Body of pancreas (tissue), 4 donors: ENCODE results near the gene GPATCH3. TPM values are rescaled to one million over a fixed set of nuclear protein-coding genes. Genes with fewer than 3 reads are reported as not detected.
A peak's percentile ranks its signal among the peaks of the same experiment; 100 is the strongest.

Experiments
- ATAC-seq: fragments of 150-250 bp; one replicate; pipeline ENCODE4 v1.9.1; 2016
- DNase-seq, 4 donors: peaks; one replicate each; pipeline ENCODE4 v3.0.0-alpha.2; 2019
- H3K27ac ChIP-seq, 4 donors: fragments of 200-600 bp; sonication (generic); 1 replicate in 3 of 4; 2 replicates in 1 of 4; pipeline versions ENCODE4 v1.5.1 to v1.6.1; 2016 to 2019; ENCODE audit warnings: mild to moderate bottlenecking in 1 of 4, mixed read lengths in 1 of 4, moderate library complexity in 1 of 4
- H3K27me3 ChIP-seq, 2 donors: fragments of 200-600 bp; sonication (generic); one replicate each; pipeline ENCODE4 v1.6.0; 2016; ENCODE audit warnings: mild to moderate bottlenecking in 1 of 2
- H3K36me3 ChIP-seq, 2 donors: fragments of 200-600 bp; sonication (generic); replicated peaks in 1 of 2; 2 replicates each; pipeline ENCODE4 v1.5.1; 2016; ENCODE audit warnings: low read depth in 2 of 2; ENCODE audit not compliant: insufficient read depth in 1 of 2
- H3K4me1 ChIP-seq: fragments of 200-600 bp; sonication (generic); one replicate; pipeline ENCODE4 v1.6.0; 2016
- H3K4me3 ChIP-seq, 2 donors: fragments of 200-600 bp; sonication (generic); 1 replicate in 1 of 2; 2 replicates in 1 of 2; pipeline ENCODE4 v1.5.1; 2016 to 2019
- H3K9me3 ChIP-seq, 3 donors: fragments of 200-600 bp; sonication (generic); 1 replicate in 2 of 3; 2 replicates in 1 of 3; pipeline ENCODE4 v1.5.1; 2016
- POLR2A ChIP-seq, 3 donors: fragments of 450-650 bp; IDR thresholded peaks; one replicate each; pipeline ENCODE4 v1.6.1; 2016; ENCODE audit warnings: antibody characterized with exemption in 3 of 3, mild to moderate bottlenecking in 2 of 3
- WGBS, 2 donors: methylation state at CpG; one replicate each; pipeline ENCODE4 v1.1.5; 2017; 5-methylcytosine and 5-hydroxymethylcytosine counted together
- intact Hi-C: fragments of 100-400 bp; cut with DNase I; formaldehyde crosslinking; loops from one replicate; pipeline ENCODE4 v1.15.1; 2023
- total RNA-seq, 2 donors: library from RNA; depleted of rRNA; stranded (reverse); fragments of >200 nt; gene quantifications; one replicate each; pipeline ENCODE4 v1.1.0, GENCODE V29; 2016
- TF ChIP-seq, protein P1 (sequence below), 7 experiments: fragments of 450-650 bp in 4 of 7; fragments of 200-600 bp in 3 of 7; sonication (generic) in 3 of 7; IDR thresholded peaks; one replicate each; pipeline ENCODE4 v1.5.1; 2016 to 2019; ENCODE audit warnings: antibody characterized with exemption in 7 of 7

Gene GPATCH3
- total RNA-seq, 2 donors from 2014 or later, result 4.9 to 19.4 TPM

DNA sequence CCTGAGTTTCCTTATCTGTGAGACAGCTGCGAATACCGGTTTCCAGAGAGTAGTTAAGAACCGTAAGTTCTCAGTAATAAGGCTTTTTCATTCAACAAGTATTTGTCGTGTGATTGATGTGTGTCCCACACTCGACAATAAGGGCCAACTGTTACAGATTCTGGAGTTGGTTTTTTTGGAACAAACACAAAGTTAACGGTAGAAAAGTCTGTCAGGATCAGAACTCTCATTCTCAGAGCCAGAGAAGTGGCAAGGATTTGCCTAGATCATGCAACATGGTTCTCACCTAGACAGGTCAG is 22.1 kb upstream of the GPATCH3 start:
- no peak for ATAC-seq

DNA sequence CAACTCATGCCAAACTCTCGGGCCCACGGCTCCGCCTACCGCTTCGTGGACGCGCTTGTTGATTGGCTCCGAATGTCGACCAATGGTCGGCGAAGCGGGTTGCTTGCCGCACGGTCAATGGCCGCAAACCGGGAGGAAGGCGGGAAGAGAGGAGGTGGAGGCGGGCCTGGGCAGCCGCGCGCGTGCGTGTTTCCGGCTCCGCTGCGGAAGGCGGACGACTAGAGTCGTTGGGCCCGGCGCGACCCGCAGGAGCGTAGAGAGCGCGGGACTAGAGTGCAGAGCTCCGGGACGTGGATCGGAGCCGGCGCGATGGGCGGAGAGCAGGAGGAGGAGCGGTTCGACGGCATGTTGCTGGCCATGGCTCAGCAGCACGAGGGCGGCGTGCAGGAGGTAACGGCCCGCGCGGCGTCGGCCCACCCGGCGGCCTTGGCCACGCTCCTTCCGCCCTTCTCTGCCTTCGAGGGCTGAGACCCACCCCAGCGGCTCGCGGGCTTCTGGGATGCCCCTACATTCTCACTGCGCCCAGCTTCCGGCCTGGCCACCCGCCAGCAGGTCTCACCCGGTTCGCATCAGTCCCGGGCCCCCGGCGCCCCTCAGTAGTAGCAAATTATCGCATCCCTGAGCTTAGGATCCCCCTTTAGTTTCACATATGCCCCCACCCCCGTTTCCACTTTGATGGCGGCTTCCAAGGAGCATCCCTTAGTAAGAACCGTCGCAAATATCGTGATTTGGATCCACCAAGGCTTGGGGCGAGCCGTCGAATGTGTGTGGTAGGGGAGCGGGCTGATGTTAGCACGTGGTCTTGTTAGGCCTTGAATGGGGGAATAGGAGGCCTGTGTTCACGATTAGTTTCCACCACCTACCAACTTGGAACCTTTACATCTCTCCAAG is 21.5 kb upstream of the GPATCH3 start, which contains the start of gene NUDC:
Gene NUDC (plus strand): TSS at position 204 of the 891 bp plus-strand sequence. CDS start 106 bp downstream, at position 310.
- DNase-seq (peak; percentile 97 to 98 (median 98)), ATAC-seq (peak; percentile 99)
- peak within 1 kb of the TSS; percentile 92 to 99 (median 95) for H3K27ac ChIP-seq
- TF ChIP-seq, protein P1, sequence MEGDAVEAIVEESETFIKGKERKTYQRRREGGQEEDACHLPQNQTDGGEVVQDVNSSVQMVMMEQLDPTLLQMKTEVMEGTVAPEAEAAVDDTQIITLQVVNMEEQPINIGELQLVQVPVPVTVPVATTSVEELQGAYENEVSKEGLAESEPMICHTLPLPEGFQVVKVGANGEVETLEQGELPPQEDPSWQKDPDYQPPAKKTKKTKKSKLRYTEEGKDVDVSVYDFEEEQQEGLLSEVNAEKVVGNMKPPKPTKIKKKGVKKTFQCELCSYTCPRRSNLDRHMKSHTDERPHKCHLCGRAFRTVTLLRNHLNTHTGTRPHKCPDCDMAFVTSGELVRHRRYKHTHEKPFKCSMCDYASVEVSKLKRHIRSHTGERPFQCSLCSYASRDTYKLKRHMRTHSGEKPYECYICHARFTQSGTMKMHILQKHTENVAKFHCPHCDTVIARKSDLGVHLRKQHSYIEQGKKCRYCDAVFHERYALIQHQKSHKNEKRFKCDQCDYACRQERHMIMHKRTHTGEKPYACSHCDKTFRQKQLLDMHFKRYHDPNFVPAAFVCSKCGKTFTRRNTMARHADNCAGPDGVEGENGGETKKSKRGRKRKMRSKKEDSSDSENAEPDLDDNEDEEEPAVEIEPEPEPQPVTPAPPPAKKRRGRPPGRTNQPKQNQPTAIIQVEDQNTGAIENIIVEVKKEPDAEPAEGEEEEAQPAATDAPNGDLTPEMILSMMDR (IDR thresholded peaks at IDR 0.05), result peak in 2 of 7 experiments; percentile 8 to 9
- peak; percentile 81 to 94 (median 94) for TF ChIP-seq POLR2A (IDR thresholded peaks at IDR 0.05)
- H3K4me1 ChIP-seq, result peaks cover 31% of the 10 kb centered on the region
- no peaks in the 10 kb centered on the region for H3K9me3 ChIP-seq
- intact Hi-C loops, result no loop called here
- H3K27me3 ChIP-seq, result no peaks in the 10 kb centered on the region
- H3K36me3 ChIP-seq, result peaks cover 0 to 6% of the 10 kb centered on the region in 2 donors
- peak within 1 kb of the TSS; percentile 59 to 83 for H3K4me3 ChIP-seq
- 0 to 2% methylated on average over 36 to 75 of the region's 83 CpGs for WGBS, 2 donors

More for the DNA sequence above, 22.1 kb upstream of the GPATCH3 start:
- peaks cover 0 to 6% of the 10 kb centered on the region in 2 donors for H3K36me3 ChIP-seq
- peak overlapping the region; percentile 92 to 99 (median 95) for H3K27ac ChIP-seq
- no peak for DNase-seq
- no peaks in the 10 kb centered on the region for H3K9me3 ChIP-seq
- TF ChIP-seq, protein P1 (IDR thresholded peaks at IDR 0.05), result no peak
- TF ChIP-seq POLR2A (IDR thresholded peaks at IDR 0.05), result no peak
- H3K4me3 ChIP-seq, result peak overlapping the region in 1 of 2 donors; percentile 59
- intact Hi-C loops, result no loop called here
- WGBS, 2 donors, result 2 to 7% methylated on average over 6 of the region's 6 CpGs
- peaks cover 29% of the 10 kb centered on the region for H3K4me1 ChIP-seq
- H3K27me3 ChIP-seq, result no peaks in the 10 kb centered on the region

DNA sequence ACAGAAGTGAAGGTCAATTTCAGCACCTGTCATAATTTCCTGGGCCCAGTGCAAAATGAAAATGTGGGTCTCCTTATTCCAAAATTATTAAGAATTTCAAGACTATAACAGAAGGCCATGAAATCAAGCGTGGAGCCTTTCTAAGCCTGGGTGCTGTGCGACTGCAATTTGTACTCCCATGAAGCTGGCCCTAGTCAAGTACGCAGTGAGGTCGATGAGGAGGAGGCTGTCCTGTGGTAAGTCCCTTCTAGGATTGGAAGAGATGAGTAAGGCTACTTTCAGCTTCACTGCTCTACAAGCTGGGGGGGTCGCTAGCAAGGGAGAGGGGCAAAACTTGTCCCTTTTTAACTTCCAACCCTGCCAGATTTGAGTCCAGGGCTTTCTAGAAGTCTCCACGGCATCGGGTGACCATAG is 20.9 kb upstream of the GPATCH3 start:
- intact Hi-C loops, result no loop called here
- Histone ChIP-seq H3K9me3 (no peaks in the 10 kb centered on the region), H3K27ac (peak overlapping the region; percentile 52 to 99 (median 93)), H3K4me1 (peaks cover 37% of the 10 kb centered on the region), H3K4me3 (no peak overlapping the region), H3K27me3 (no peaks in the 10 kb centered on the region), H3K36me3 (peaks cover 0 to 5% of the 10 kb centered on the region in 2 donors)
- ATAC-seq (peak; percentile 33), DNase-seq (no peak)
- TF ChIP-seq, protein P1 (IDR thresholded peaks at IDR 0.05), result no peak
- TF ChIP-seq POLR2A (IDR thresholded peaks at IDR 0.05), result no peak
- WGBS, 2 donors, result 9 to 12% methylated on average over 4 to 7 of the region's 7 CpGs

DNA sequence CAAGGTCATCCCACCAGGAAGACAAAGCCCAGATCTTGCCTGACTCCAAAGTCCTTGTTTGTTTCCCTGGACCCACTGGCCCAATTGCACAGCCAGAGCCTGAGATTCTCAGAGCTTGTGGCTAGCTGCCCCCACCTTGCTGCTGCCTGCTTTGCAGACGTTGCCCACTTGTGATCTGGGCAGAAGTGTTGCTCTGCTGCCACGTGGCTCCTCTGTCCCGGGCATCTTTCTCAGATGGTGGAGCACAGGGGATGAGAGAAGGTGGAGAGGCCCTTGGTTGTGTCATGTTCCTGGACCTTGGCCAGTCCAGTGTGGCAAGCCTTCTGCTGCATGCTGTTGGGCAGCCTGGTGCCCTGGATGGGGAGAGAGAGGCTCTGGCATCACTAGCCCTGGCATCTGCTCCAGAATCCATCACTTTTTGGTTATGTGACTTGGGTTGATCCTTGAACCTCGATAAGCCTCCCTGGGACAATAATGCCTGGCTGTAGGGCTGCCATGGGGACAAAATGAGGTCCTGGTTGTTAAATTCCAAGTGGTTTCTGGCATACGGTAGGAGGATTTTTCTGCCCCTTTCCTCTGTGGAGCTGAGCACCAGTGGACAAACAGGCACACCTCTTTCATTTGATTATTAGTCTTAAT is 15.1 kb upstream of the GPATCH3 start:
- ATAC-seq, result peak; percentile 33
- intact Hi-C loops, result no loop called here
- 7 to 11% methylated on average over 3 to 4 of the region's 5 CpGs for WGBS, 2 donors

More for the DNA sequence above, 15.1 kb upstream of the GPATCH3 start:
- Histone ChIP-seq H3K9me3 (no peaks in the 10 kb centered on the region), H3K27me3 (no peaks in the 10 kb centered on the region), H3K4me3 (no peak overlapping the region), H3K27ac (peak overlapping the region; percentile 95 to 100 (median 98)), H3K4me1 (peaks cover 60% of the 10 kb centered on the region), H3K36me3 (no peaks in the 10 kb centered on the region)
- peak; percentile 86 to 94 (median 90) for DNase-seq
- TF ChIP-seq POLR2A (IDR thresholded peaks at IDR 0.05), result no peak
- TF ChIP-seq, protein P1 (IDR thresholded peaks at IDR 0.05), result no peak
